Vagina (tissue), 2 donors: Measurements from ENCODE around the gene HDAC6. TPM values are rescaled to one million over a fixed set of nuclear protein-coding genes. Genes with fewer than 3 reads are reported as not detected.

Experiments used
- DNase-seq, 2 donors: peaks; one replicate each; pipeline ENCODE4 v3.0.0-alpha.2; 2017; ENCODE audit errors: extremely low spot score in 2 of 2
- H3K27ac ChIP-seq: fragments of 200-600 bp; sonication (generic); one replicate; pipeline ENCODE4 v1.5.1; 2019
- H3K27me3 ChIP-seq: fragments of 200-600 bp; sonication (generic); one replicate; pipeline ENCODE4 v1.5.1; 2019
- H3K36me3 ChIP-seq, 2 donors: fragments of 200-600 bp; sonication (generic); one replicate each; pipeline ENCODE4 v1.5.1; 2017 to 2019
- H3K4me1 ChIP-seq: fragments of 200-600 bp; sonication (generic); one replicate; pipeline ENCODE4 v1.5.1; 2019
- H3K4me3 ChIP-seq, 2 donors: fragments of 200-600 bp; sonication (generic); 1 replicate in 1 of 2; 2 replicates in 1 of 2; pipeline ENCODE4 v1.5.1; 2016 to 2019
- H3K9me3 ChIP-seq: fragments of 200-600 bp; sonication (generic); one replicate; pipeline ENCODE4 v1.5.1; 2019
- CTCF ChIP-seq, 3 experiments: fragments of 450-650 bp in 2 of 3; fragments of 200-600 bp in 1 of 3; sonication (generic) in 1 of 3; IDR thresholded peaks; one replicate each; pipeline ENCODE4 v1.5.1; 2017 to 2019; ENCODE audit warnings: antibody characterized with exemption in 3 of 3, mild to moderate bottlenecking in 2 of 3, moderate library complexity in 2 of 3
- POLR2A ChIP-seq, 2 donors: fragments of 450-650 bp; IDR thresholded peaks; one replicate each; pipeline ENCODE4 v1.6.1; 2017; ENCODE audit warnings: antibody characterized with exemption in 2 of 2, mild to moderate bottlenecking in 2 of 2, moderate library complexity in 2 of 2
- POLR2AphosphoS5 ChIP-seq, 2 donors: sonication (generic); formaldehyde crosslinking; IDR thresholded peaks; one replicate each; pipeline ENCODE4 v1.9.0; 2017; ENCODE audit warnings: antibody characterized with exemption in 2 of 2, mild to moderate bottlenecking in 2 of 2, low read depth in 1 of 2; ENCODE audit not compliant: insufficient read depth in 1 of 2
- intact Hi-C: fragments of 100-400 bp; cut with DNase I; formaldehyde crosslinking; loops from one replicate; pipeline ENCODE4 v1.15.1; 2023
- total RNA-seq: library from RNA; depleted of rRNA; stranded (reverse); fragments of >200 nt; gene quantifications from one replicate; pipeline ENCODE4 v1.2.3, GENCODE V29; 2016

The HDAC6 gene
- total RNA-seq, 1 donor from 2014 or later, result 67.8 TPM

- Histone ChIP-seq H3K4me3 (no peak overlapping the region), H3K36me3 (no peaks in the 10 kb centered on the region), H3K4me1 (no peaks in the 10 kb centered on the region), H3K27ac (no peak overlapping the region), H3K27me3 (no peaks in the 10 kb centered on the region), H3K9me3 (no peaks in the 10 kb centered on the region)
- no peak for TF ChIP-seq POLR2A (IDR thresholded peaks at IDR 0.05)
- no peak for DNase-seq
- intact Hi-C loops, result no loop called here
Measured at GRCh38 chrX:48785186-48785539, 16.7 kb upstream of the HDAC6 start.

DNA sequence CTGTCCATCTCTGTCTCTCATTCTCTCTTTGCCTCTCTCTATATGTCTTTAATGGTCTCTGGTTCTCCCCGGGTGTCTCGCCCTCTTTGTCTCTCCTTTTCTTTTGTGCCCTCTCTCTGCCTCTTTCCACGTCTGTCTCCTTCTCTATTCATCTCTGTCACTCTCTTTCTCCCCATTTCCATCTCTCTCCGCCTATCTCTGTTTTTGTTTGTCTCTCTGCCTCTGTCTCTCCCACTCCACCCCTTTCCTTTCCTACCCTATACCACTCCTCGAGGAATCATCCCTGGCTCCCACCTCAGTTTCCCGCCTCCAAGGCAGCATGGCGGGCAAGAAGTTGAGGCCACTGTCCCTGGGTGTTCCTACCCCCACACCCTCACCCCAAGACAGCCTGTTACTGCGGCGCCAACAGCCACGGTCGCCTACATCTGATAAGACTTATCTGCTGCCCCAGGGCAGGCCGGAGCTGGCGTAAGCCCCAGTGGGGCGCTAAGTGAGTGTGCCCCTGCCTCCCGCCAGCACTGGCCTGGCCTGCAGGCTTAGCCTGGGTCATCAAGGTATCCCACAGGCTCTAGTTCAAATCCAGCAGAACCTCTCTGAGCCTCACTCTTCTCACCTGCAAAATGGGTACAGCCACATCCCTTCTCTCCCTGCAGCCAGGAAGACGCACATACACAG lies 16.2 kb upstream of the HDAC6 start:
- intact Hi-C loops, result no loop called here
- no peak for DNase-seq
- TF ChIP-seq POLR2AphosphoS5 (IDR thresholded peaks at IDR 0.05; ENCODE audit: insufficient read depth in 1 of 2, low read depth in 1 of 2) (no peak), CTCF (IDR thresholded peaks at IDR 0.05) (no peak), POLR2A (IDR thresholded peaks at IDR 0.05) (no peak)

DNA sequence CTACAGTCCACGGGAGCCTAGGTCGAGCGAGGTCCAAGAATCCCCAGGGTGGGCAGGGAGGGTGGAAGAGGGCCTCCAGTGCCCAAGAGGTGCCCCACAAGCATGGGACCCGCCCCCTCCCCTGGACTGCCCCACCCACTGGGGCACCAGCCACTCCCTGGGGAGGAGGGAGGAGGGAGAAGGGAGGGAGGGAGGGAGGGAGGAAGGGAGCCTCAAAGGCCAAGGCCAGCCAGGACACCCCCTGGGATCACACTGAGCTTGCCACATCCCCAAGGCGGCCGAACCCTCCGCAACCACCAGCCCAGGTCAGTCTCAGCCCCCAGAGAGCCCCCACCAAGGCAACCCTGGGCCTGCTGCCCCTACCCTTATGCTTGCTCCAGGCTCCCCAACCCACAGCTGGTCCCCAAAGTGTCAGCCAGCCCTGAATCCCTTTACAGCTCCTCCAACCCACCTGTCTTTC lies 15.5 kb upstream of the HDAC6 start, which contains the start of gene GATA1:
Gene GATA1 (plus strand): TSS at position 250 of the 460 bp plus-strand sequence. CDS start 4,520 bp downstream, outside the sequence.
- Histone ChIP-seq H3K4me3 (no peak within 1 kb of the TSS), H3K27ac (no peak within 1 kb of the TSS), H3K36me3 (no peaks in the 10 kb centered on the region), H3K9me3 (no peaks in the 10 kb centered on the region), H3K27me3 (no peaks in the 10 kb centered on the region), H3K4me1 (no peaks in the 10 kb centered on the region)
- intact Hi-C loops, result no loop called here
- DNase-seq, result no peak
- TF ChIP-seq POLR2AphosphoS5 (IDR thresholded peaks at IDR 0.05; ENCODE audit: insufficient read depth in 1 of 2, low read depth in 1 of 2) (no peak), CTCF (IDR thresholded peaks at IDR 0.05) (no peak), POLR2A (IDR thresholded peaks at IDR 0.05) (no peak)

More for the DNA sequence above, 16.2 kb upstream of the HDAC6 start:
- no peaks in the 10 kb centered on the region for H3K9me3 ChIP-seq
- no peaks in the 10 kb centered on the region for H3K36me3 ChIP-seq
- H3K4me3 ChIP-seq, result no peak overlapping the region
- no peaks in the 10 kb centered on the region for H3K4me1 ChIP-seq
- no peaks in the 10 kb centered on the region for H3K27me3 ChIP-seq
- H3K27ac ChIP-seq, result no peak overlapping the region

DNA sequence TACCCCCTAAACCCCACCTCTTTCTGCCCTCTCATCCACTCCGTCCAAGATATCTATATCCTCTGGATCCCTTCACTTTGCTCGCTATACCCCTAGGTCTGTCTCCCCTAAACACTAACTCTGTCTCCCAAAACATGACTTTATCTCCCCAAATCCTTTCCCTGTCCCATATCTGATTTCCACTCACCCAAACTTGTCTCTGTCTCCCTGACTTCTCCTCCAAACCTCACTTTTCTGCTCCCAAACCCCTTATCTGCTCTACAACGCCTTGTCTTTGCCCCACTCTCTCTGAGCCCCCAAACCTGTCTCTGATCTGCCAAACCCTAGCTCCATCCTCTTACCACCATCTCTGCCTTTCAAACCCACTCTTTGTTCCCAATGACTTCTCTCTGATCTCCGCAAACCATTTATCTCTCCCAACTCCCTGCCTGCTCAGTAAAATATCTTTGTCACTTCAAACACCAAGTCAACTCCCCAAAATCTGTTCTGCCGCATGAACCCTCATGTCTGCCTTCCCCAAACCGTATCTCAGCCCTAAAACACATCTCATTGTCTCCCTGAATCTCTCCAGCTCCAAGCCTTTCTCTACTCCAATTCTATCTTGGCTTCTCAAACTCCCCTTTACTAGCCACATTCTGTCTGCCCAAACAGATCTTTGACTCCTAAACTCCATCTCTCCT lies 14.9 kb upstream of the HDAC6 start:
- Histone ChIP-seq H3K27me3 (no peaks in the 10 kb centered on the region), H3K4me1 (no peaks in the 10 kb centered on the region), H3K36me3 (no peaks in the 10 kb centered on the region), H3K27ac (no peak overlapping the region), H3K9me3 (no peaks in the 10 kb centered on the region), H3K4me3 (no peak overlapping the region)
- intact Hi-C loops, result no loop called here
- DNase-seq, result no peak
- TF ChIP-seq POLR2A (IDR thresholded peaks at IDR 0.05) (no peak), POLR2AphosphoS5 (IDR thresholded peaks at IDR 0.05; ENCODE audit: insufficient read depth in 1 of 2, low read depth in 1 of 2) (no peak), CTCF (IDR thresholded peaks at IDR 0.05) (no peak)

DNA sequence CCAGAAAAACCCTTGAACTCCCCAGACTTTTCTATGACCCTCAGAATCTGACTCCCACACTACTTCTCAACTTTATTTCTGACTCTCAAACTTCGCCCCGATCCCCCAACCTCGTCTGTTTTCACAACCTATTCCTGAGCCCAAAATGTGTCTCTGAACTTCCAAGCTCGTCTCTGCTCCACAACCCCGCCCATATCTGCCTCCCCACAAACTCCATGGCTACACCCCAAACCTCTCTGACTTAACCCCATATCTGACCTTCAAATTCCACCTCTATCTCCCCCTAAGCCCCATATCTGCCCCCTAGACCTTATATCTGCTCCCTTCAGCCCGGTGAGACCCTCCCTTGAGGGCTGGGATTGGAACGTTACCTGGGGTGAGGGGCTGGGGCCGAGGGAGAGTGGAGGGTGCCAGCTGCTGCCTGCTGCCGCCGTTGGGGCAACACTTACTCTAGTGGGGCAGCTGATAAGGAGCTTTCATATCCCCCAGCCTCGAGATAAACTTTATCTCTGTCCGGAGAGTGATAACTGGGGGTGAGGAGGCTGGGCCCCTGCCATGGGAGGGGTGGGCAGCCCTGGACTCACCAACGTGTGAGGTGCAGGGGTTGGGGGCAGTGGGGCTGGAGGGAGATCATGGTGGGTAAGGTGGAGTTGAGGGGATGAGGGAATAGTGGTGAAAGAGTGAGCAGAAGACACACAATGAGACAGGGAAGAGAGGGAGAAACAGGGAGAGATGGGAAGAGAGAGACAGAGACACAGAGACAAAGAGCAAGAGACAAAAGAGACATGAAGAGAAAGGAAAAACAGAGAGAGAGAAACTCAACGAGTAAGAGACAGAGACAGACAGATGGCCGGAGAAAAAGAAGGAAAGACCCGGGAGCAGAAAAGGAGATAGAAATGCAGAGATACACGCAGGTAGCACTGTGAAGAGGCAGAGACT lies 14.1 kb upstream of the HDAC6 start:
- Histone ChIP-seq H3K27me3 (no peaks in the 10 kb centered on the region), H3K4me3 (no peak overlapping the region), H3K27ac (no peak overlapping the region), H3K4me1 (no peaks in the 10 kb centered on the region), H3K9me3 (no peaks in the 10 kb centered on the region), H3K36me3 (no peaks in the 10 kb centered on the region)
- no peak for TF ChIP-seq CTCF (IDR thresholded peaks at IDR 0.05)
- TF ChIP-seq POLR2AphosphoS5 (IDR thresholded peaks at IDR 0.05; ENCODE audit: insufficient read depth in 1 of 2, low read depth in 1 of 2), result no peak
- no peak for TF ChIP-seq POLR2A (IDR thresholded peaks at IDR 0.05)
- intact Hi-C loops, result no loop called here
- no peak for DNase-seq
